Ectodermal cell (in vitro differentiated cells): Measurements from ENCODE around the gene ITSN1.
"Not testable (repeated sequence)": the region's sequence is repeated elsewhere in the genome, so short reads cannot be mapped to it uniquely, and the experiment has no call there.

Source experiments
- H3K27ac ChIP-seq: 2 replicates; pipeline ENCODE4 v1.7.0; 2013; ENCODE audit warnings: mild to moderate bottlenecking, low read depth, low read length; ENCODE audit not compliant: insufficient read depth, poor library complexity, severe bottlenecking
- H3K27me3 ChIP-seq: 2 replicates; pipeline ENCODE4 v1.7.0; 2013; ENCODE audit warnings: mild to moderate bottlenecking, low read length; ENCODE audit not compliant: insufficient read depth, control insufficient read depth, poor library complexity, severe bottlenecking
- H3K36me3 ChIP-seq: one replicate; pipeline ENCODE4 v1.7.0; 2013; ENCODE audit warnings: low read length; ENCODE audit not compliant: control insufficient read depth, insufficient read depth
- H3K4me1 ChIP-seq: one replicate; pipeline ENCODE4 v1.7.0; 2013; ENCODE audit warnings: low read length; ENCODE audit not compliant: control insufficient read depth, insufficient read depth
- H3K4me3 ChIP-seq: 2 replicates; pipeline ENCODE4 v1.7.0; 2013; ENCODE audit warnings: low read depth, low read length, control low read depth; ENCODE audit not compliant: insufficient read depth
- H3K9me3 ChIP-seq: 2 replicates; pipeline ENCODE4 v1.7.0; 2013; ENCODE audit warnings: mild to moderate bottlenecking, low read length, moderate library complexity; ENCODE audit not compliant: control insufficient read depth
- WGBS, 2 experiments: methylation state at CpG; one replicate each; pipeline ENCODE4 v1.1.7; 2013; ENCODE audit warnings: missing lambda C conversion rate in 2 of 2; 5-methylcytosine and 5-hydroxymethylcytosine counted together

Gene ITSN1

GRCh38 chr21:33712022-33712803 lies 69.9 kb downstream of the ITSN1 start:
- Histone ChIP-seq H3K27ac (no peak overlapping the region), H3K4me1 (no peaks in the 10 kb centered on the region), H3K4me3 (no peak overlapping the region), H3K27me3 (no peaks in the 10 kb centered on the region), H3K36me3 (peaks cover 6% of the 10 kb centered on the region), H3K9me3 (no peaks in the 10 kb centered on the region)
- 59 to 60% methylated on average over 3 of the region's 3 CpGs for WGBS, 2 experiments

GRCh38 chr21:33721081-33721480 lies 78.8 kb downstream of the ITSN1 start:
- no peaks in the 10 kb centered on the region for H3K27me3 ChIP-seq
- WGBS, 2 experiments, result 94 to 95% methylated on average over 2 of the region's 2 CpGs
- no peaks in the 10 kb centered on the region for H3K9me3 ChIP-seq
- H3K36me3 ChIP-seq, result peaks cover 24% of the 10 kb centered on the region
- no peaks in the 10 kb centered on the region for H3K4me1 ChIP-seq
- H3K27ac ChIP-seq, result no peak overlapping the region
- no peak overlapping the region for H3K4me3 ChIP-seq

DNA sequence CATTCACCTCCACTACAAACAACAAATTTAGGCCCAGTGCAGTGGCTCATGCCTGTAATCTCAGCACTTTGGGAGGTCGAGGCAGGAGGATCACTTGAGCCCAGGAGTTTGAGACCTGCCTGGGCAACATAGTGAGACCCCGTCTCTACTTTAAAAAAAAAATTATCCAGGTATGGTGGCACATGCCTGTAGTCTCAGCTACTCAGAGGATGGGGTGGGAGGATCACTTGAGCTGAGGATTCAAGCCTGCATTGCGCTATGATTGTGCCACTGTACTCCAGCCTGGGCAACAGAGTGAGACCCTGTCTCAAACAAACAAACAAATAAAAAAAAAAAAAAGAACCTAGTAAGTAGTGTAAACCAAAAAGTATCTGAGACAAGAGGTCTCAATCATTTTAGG lies 86.8 kb downstream of the ITSN1 start:
- not testable (repeated sequence) for H3K36me3 ChIP-seq, H3K27me3 ChIP-seq, H3K4me1 ChIP-seq, H3K9me3 ChIP-seq, H3K27ac ChIP-seq, H3K4me3 ChIP-seq
- WGBS, 2 experiments, result 88 to 99% methylated on average over 3 of the region's 3 CpGs

DNA sequence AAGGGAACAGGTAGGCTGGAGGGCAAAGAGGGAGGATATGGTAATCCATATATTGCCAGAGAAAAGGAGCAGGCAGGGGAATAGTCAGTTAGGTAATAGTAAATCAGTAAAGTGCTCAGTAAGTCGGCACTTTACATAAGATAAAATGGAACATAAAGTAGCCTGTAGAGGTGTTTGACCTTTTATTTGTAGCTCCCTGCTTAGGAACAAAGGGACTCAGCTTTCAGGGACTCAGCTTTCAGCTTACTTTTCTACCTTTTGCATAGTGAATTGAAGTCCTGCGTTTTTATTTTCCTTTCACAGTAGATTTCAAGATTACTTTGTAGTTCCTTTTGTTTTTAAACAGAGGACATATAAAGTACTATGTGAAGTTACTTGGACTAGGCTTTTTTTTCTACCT lies 87.3 kb downstream of the ITSN1 start:
- no peaks in the 10 kb centered on the region for H3K4me1 ChIP-seq
- no peak overlapping the region for H3K27ac ChIP-seq
- no peaks in the 10 kb centered on the region for H3K27me3 ChIP-seq
- WGBS, 2 experiments, result 74 to 78% methylated on average over 1 to 2 of the region's 2 CpGs
- no peak overlapping the region for H3K4me3 ChIP-seq
- H3K9me3 ChIP-seq, result no peaks in the 10 kb centered on the region
- no peaks in the 10 kb centered on the region for H3K36me3 ChIP-seq

- no peaks in the 10 kb centered on the region for H3K4me1 ChIP-seq
- no peaks in the 10 kb centered on the region for H3K27me3 ChIP-seq
- H3K27ac ChIP-seq, result no peak overlapping the region
- H3K9me3 ChIP-seq, result no peaks in the 10 kb centered on the region
- H3K4me3 ChIP-seq, result no peak overlapping the region
- peaks cover 3% of the 10 kb centered on the region for H3K36me3 ChIP-seq
- WGBS, 2 experiments, result 100% methylated on average over 1 of the region's 3 CpGs
These were observed 89.1 kb downstream of the ITSN1 start for GRCh38 chr21:33731447-33731846.

DNA sequence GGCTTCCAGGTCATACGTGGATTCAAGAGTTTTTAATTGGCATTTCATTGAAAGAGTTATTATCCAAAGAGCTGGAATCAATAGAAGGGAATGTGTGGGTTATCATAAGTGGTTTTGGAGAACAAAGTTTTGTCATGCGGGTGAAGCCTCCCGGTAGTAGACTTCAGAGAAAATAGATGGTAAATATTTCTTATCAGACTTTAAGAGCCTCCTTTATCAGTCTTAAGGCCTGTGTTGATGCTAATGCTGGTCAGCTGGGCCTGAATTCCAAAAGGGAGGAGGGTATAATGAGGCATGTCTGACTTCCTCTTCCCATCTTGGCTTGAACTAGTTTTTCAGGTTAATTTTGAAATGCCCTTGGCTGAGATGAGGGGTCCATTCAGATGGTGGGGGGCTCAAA lies 89.7 kb downstream of the ITSN1 start:
- no peaks in the 10 kb centered on the region for H3K27me3 ChIP-seq
- H3K36me3 ChIP-seq, result peaks cover 3% of the 10 kb centered on the region
- no peak overlapping the region for H3K27ac ChIP-seq
- H3K4me1 ChIP-seq, result no peaks in the 10 kb centered on the region
- H3K4me3 ChIP-seq, result no peak overlapping the region
- H3K9me3 ChIP-seq, result no peaks in the 10 kb centered on the region
- 94 to 96% methylated on average over 3 of the region's 3 CpGs for WGBS, 2 experiments

GRCh38 chr21:33733601-33734000 lies 91.3 kb downstream of the ITSN1 start:
- no peaks in the 10 kb centered on the region for H3K4me1 ChIP-seq
- H3K9me3 ChIP-seq, result no peaks in the 10 kb centered on the region
- H3K4me3 ChIP-seq, result no peak overlapping the region
- peaks cover 3% of the 10 kb centered on the region for H3K36me3 ChIP-seq
- 98% methylated on average over 2 of the region's 2 CpGs for WGBS, 2 experiments
- H3K27me3 ChIP-seq, result no peaks in the 10 kb centered on the region
- no peak overlapping the region for H3K27ac ChIP-seq

DNA sequence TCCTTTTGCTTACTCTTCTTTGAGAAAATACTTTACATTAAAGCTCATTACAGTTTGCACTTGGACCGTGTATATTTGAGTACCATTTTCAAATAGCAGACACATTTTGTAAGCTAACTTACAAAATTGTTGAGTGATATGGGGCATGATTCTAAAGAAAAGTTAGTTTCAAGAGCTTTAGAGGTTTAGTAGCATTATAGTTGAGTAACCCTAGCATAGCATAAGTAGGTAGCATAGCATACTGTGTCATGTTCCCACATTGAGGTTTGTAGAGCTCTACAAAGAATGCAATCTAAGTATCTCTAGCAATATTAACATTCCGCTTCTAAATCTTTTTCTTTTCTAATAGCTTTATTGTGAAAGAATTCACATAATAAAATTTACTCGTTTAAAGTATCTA lies 92.0 kb downstream of the ITSN1 start:
- H3K27ac ChIP-seq, result no peak overlapping the region
- no peaks in the 10 kb centered on the region for H3K9me3 ChIP-seq
- no peaks in the 10 kb centered on the region for H3K4me1 ChIP-seq
- peaks cover 6% of the 10 kb centered on the region for H3K36me3 ChIP-seq
- H3K27me3 ChIP-seq, result no peaks in the 10 kb centered on the region
- WGBS, 2 experiments, result 88 to 97% methylated on average over 1 to 3 of the region's 3 CpGs
- H3K4me3 ChIP-seq, result no peak overlapping the region

- WGBS, 2 experiments, result 93 to 97% methylated on average over 2 of the region's 2 CpGs
- Histone ChIP-seq H3K27me3 (no peaks in the 10 kb centered on the region), H3K9me3 (no peaks in the 10 kb centered on the region)
These were observed 92.5 kb downstream of the ITSN1 start for GRCh38 chr21:33734818-33735217.

DNA sequence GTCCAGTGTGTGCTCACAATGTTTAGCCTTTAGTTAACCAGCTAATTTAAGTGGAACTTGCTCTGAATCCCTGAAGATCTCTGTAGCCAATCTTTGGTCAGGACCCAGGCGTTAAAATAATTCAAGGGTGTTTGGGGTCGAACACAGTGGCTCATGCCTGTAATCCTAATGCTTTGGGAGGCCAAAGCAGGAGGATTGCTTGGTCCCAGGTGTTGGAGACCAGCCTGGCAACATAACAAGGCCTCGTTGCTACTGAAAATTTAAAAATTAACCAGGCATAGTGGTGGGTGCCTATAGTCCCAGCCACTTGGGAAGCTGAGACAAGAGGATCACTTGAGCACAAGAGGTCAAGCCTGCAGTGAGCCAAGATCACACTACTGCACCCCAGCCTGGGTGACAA lies 94.3 kb downstream of the ITSN1 start:
- 95 to 96% methylated on average over 3 of the region's 3 CpGs for WGBS, 2 experiments
- Histone ChIP-seq H3K4me1 (no peaks in the 10 kb centered on the region), H3K9me3 (no peaks in the 10 kb centered on the region), H3K27ac (no peak overlapping the region), H3K27me3 (no peaks in the 10 kb centered on the region), H3K4me3 (no peak overlapping the region), H3K36me3 (peaks cover 6% of the 10 kb centered on the region)

More at GRCh38 chr21:33734818-33735217, 92.5 kb downstream of the ITSN1 start:
- no peaks in the 10 kb centered on the region for H3K4me1 ChIP-seq
- peaks cover 6% of the 10 kb centered on the region for H3K36me3 ChIP-seq
- no peak overlapping the region for H3K27ac ChIP-seq
- no peak overlapping the region for H3K4me3 ChIP-seq
